Stimulated activated CD8-positive, alpha-beta memory T cell treated with anti-CD3 and anti-CD28 coated beads, Interleukin-4, amount 100 ng/mL, for 1 hour (primary cell): ENCODE results near the gene TNFAIP8L3.

Experiments
- DNase-seq, 2 donors: peaks; one replicate each; pipeline ENCODE4 v3.0.0-alpha.2; 2020; ENCODE audit warnings: low read depth in 2 of 2, low spot score in 1 of 2

The TNFAIP8L3 gene

GRCh38 chr15:51007131-51007666, 87.5 kb downstream of the TNFAIP8L3 start:
- no peak for DNase-seq
